Sigmoid colon (tissue), 4 donors: ENCODE measurements around the gene IPPK.

ENCODE experiments used
- EP300 ChIP-seq, 4 donors: sonication (generic); formaldehyde crosslinking; IDR thresholded peaks; one replicate each; pipeline ENCODE4 v1.6.1; 2017; ENCODE audit warnings: antibody characterized with exemption in 4 of 4
- TF ChIP-seq, protein P1 (sequence below), 4 experiments: fragments of 450-650 bp in 3 of 4; fragments of 200-600 bp in 1 of 4; IDR thresholded peaks; one replicate each; pipeline ENCODE4 v1.5.1; 2016 to 2019; ENCODE audit warnings: antibody characterized with exemption in 4 of 4, mild to moderate bottlenecking in 3 of 4, moderate library complexity in 2 of 4

DNA sequence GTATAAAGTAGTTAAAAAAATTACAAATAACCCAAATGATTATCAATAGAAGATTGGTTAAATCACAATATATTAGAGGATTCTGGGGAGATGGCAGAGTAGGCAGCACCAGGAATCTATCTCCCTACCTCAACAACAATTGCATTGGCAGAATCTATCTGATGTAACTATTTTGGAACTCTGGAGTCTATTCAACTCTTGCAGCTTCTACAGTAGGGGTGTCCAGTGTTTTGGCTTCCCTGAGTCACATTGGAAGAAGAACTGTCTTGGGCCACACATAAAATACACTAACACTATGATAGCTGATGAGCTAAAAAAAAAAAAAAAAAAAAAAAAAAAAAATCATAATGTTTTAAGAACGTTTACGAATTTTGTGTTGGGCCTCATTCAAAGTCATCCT lies 104.9 kb downstream of the IPPK start:
- no peak for TF ChIP-seq EP300 (IDR thresholded peaks at IDR 0.05)
- TF ChIP-seq, protein P1, sequence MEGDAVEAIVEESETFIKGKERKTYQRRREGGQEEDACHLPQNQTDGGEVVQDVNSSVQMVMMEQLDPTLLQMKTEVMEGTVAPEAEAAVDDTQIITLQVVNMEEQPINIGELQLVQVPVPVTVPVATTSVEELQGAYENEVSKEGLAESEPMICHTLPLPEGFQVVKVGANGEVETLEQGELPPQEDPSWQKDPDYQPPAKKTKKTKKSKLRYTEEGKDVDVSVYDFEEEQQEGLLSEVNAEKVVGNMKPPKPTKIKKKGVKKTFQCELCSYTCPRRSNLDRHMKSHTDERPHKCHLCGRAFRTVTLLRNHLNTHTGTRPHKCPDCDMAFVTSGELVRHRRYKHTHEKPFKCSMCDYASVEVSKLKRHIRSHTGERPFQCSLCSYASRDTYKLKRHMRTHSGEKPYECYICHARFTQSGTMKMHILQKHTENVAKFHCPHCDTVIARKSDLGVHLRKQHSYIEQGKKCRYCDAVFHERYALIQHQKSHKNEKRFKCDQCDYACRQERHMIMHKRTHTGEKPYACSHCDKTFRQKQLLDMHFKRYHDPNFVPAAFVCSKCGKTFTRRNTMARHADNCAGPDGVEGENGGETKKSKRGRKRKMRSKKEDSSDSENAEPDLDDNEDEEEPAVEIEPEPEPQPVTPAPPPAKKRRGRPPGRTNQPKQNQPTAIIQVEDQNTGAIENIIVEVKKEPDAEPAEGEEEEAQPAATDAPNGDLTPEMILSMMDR (IDR thresholded peaks at IDR 0.05): no peak
